UCSD-AML1 (cell line): Measurements from ENCODE around the gene MTRF1.

Source experiments
- DNase-seq: peaks from one replicate; lab custom pipeline; 2025; ENCODE audit not compliant: unreplicated experiment; lab: John Stamatoyannopoulos, UW

Gene MTRF1

DNA sequence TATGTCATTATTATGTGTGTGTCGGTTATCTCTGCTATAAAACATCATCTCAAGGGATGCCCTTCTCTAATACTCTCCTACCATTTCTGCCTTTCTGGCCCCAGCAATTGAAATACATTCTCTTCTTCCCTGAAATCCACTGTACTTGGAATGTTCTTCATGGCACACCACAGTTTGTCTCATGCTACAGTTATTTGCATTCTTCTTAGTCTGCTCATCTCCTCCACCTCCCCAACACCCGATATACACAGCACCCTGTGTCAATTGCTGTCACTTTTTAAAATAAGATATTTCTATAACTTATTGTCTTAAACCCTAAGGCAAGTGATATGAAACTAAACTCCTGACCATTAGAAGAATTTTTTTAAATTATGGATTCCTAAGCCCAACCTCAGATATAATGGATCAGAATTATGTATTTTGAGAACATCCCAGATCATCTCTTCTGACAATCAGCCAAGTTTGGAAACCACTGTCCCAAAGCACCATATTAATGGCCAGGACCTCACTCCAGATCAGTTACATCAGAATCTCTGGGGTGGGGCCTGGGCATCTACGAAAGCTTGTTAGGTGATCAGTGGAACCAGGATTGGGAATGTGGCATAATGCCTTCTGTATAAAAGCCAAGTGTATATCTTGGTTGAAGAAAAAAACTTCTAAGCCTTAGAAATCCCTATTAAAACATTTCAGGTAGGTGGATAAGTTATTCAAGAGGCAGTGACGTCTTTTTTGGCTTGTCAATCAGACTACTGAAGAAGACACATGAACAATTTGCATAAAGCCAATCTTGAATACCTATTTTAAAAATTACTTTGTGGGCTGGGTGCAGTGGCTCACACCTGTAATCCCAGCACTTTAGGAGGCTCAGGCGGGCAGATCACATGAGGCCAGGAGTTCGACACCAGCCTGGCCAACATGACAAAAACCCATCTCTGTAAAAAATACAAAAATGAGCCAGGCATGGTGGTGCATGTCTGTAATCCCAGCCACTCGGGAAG, 39.0 kb downstream of the MTRF1 start:
- no peak for DNase-seq

DNA sequence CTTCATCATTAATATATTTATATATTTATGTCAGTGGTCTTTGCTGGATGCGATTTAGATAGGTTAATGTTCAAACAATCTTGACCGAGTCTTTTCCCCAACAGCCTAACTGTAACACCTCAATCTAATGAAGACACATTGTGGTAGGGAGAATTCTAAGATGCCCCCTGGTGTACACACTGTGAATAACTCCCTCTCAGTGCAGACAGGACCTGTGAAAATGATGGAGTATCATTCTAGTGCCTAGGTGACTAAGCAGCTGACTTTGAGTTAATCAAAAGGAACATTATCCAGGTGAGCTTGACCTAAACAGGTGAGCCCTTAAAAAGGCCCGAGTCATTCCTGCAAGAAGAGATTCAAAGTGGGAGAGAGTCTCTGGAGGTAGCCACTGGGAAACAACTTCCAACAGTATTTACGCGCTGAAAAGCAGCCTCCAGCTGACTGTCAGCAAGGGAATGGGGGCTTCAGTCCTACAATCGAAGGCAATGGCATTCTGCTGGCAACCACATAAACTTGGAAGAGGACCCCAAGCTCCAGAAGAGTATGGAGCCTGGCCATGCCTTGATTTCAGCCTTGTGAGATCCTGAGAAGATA, 41.0 kb downstream of the MTRF1 start:
- DNase-seq, result no peak

DNA sequence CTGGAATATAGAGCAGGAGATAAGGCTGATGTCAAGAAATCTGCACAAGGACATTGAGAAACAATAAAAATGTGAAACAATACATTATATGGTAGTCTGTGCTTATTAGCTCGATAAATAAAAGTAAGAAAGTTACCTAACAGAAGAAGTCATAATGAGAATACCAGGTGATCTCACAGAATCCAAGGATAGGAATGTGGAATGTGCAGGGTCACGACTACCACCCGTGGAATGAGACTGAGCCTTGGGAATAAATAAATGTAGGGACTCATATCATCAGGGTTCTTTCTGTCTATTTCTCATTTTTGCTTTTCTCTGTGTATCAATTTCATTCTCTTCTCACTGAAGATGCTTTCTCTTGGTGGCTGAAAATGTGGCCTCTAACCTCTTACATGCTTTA, 43.0 kb downstream of the MTRF1 start:
- no peak for DNase-seq

DNA sequence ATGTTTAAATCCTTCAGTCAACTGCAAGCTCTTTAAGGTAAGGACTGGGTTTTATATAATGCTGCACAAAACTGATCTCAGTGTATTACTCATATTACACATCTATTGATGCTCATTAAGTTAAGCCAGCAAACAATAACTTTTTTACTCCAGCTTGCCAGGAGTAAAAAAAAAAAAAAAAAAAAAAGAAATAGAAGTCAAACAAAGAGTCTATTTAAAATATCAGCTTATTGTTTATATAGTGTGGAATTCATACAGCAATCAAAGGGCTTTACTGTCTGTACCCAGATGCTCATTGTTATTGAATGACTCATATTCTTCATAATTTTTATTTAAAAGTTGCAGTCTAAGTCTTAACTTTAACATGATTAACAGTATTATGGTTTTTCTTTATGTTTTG, 47.2 kb downstream of the MTRF1 start:
- no peak for DNase-seq

DNA sequence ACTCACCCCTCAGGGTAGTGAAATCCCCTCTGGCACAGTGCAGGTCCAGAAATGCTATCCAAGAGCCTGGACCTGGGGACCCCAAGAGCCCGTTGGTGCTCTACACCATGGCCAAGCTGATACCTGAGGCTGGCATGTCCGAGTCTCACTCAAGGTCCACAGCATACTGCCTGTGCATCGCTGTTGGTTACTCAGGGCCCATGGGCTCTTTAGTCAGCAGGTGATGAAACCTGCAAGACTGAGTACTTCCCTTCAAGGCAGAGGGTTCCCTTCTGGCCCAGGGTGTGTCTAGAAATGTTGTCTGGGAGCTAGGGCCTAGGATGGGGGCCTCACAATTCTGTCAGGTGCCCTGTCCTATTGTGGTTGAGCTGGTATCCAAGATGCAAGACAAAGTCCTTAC, 49.5 kb downstream of the MTRF1 start:
- DNase-seq, result no peak

DNA sequence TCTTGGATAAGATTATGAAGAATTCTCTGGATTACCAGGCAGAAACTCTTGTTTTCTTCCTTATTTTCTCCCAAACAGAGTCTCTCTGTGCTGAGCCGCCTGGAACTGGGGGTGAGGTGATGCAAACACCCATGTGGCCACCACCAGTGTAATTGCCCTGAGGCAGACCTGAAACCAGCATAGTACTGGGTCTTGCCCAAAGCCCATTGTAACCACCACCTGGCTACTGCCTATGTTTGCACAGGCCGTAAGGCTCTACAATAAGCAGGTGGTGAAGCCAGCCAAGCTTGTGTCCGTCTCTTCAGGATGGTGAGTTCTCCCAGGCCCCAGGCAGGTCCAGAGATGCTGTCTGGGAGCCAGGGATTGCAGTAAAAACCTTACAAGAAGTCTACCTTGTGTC, 50.1 kb downstream of the MTRF1 start:
- DNase-seq, result no peak

DNA sequence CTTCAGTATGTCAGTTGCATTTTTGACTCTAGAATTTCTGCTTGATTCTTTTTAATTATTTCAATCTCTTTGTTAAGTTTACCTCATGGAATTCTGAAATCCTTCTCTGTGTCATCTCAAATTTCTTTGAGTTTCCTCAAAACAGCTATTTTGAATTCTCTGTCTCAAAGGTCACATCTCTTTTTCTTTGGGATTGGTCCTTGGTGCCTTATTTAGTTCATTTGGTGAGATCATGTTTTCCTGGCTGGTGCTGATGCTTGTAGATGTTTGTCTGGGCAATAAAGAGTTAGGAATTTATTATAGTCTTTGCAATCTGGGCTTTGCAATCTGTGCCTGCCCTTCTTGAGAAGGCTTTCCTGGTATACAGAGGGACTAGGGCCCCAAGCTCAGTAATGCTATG, 50.5 kb downstream of the MTRF1 start:
- no peak for DNase-seq

DNA sequence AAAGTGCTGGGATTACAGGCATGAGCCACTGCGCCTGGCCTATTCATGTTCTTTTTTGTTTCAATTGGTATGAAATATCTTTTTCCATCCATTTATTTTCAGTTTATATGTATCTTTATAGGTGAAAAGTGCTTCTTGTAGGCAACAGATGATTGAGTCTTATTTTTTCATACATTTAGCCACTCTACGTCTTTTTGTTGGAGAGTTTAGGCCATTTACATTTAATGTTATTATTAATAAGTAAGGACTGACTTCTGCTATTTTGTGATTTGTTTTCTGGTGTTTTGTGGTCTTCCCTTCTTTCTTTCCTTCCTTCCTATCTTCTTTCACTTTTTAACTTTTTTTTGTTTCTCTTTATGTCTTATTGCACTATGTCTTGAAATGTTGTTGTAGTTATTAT, 52.3 kb downstream of the MTRF1 start:
- no peak for DNase-seq

DNA sequence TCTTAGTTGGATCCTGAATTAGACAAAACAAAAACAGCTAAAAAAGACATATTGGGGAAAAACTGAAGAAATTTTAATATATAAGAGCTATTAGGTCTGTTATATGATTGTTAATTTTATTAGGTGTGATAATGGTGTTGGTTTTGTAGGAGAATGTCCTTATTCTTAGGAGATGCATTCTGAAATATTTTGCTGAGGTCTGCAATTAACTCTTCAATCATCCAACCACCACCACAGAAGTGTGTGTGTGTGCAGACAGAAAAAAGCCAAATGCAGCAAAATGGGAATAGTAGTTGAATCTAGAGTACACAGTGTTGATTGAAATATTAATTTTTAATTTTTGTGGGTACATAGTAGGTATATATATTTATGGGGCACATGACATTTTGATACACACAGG, 56.9 kb downstream of the MTRF1 start:
- no peak for DNase-seq

DNA sequence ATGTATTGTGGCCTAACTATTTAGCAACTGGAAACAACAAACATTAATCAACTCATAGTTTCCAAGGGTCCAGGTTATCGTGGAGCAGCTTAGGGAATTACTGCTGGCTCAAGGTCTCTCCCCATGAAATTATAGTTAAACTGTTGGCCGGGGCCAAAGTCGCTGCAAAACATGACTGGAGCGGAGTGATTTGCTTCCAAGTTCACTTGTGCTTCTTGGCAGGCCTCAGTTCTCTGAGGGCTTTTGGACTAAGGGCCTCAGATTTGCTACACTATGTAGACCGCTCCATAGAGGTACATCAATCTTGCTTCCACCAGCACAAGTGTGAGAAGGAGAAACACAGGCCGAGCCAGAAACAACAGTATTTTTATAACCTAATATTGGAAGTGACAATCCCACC, 59.6 kb downstream of the MTRF1 start:
- no peak for DNase-seq

DNA sequence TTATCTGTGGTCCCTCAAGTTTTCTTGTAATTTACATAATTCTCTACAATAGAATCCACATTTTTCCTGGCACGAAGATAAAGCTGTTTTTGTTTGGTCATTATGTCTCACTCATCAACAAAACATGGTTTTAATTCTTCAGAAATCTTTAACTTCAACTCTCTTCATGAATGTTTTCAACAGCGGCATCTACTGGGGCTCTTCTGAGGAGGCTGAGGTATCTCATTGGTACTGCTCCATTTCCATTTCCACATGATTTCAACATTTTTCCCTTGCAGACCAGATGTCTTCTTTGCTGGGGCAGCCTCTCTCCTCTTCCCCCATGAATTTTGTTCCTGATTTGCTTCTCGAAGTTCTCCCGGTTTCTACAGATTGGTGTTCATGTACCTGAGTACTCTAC, 63.2 kb downstream of the MTRF1 start:
- no peak for DNase-seq

DNA sequence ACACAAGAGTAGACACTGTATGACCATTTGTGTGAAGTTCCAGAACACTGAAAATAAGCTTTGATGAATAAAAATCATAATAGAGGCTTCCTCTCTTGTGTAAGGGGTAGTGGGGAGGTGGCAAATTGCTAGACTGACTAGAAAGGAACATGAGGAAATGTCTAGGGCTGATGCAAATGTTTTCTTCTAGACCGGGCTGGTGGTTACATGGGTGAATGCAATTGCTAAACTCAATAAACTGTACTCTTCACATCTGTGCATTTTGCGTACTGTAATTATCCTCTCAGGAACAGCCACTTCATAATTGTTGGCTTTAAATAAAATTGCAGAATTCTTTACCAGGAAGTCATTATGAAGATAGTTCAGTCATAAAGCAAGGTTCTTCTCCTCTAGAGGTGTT, 63.9 kb downstream of the MTRF1 start:
- no peak for DNase-seq

DNA sequence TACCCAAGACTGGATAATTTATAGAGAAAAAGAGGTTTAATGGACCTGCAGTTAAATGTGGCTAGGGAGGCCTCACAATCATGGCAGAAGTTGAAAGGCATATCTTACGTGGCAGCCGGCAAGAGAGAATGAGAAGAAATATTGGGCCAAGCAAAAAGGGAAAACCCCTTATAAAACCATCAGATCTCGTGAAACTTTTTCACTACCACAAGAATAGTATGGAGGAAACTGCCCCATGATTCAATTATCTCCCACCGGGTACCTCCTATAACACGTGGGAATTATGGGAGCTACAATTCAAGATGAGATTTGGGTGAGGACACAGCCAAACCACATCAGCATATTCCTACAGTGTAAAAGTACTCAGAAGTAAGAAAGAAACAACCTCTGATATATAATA, 64.3 kb downstream of the MTRF1 start:
- DNase-seq, result no peak

DNA sequence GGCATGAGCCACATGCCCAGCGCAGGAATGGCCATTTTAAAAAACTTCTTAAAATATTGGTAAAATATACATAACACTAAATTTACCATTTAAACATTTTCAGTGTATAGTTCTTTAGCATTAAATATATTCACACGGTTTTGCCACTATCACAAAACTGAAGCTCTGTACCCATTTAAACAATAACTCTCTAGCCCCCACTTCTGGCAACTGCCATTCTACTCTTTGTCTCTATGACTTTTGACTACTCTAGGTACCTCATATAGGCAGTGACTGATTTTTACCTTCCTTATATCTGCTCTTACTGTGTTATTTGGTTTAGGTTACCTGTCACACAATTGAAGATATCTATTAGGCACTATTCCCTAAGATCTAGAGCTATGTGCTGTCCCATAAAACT, 66.8 kb downstream of the MTRF1 start:
- DNase-seq, result no peak

DNA sequence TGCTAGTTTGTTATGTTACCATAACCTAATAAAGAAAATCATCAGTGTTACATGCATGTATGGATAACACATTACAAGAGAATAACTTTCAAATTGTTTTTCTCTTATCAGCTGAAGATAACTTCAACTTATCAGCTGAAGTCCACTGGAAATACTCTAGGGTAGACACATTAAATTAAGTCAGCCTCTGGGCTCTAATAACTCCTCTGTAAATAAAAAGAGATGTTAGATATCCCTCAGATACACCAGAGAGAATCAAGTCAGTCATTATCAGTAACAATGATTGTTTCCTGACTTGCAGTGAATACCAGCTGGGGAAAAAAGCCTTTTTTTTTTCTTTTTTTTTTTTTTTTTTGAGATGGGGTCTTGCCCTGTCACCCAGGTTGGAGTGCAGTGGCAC, 67.4 kb downstream of the MTRF1 start:
- DNase-seq, result no peak

DNA sequence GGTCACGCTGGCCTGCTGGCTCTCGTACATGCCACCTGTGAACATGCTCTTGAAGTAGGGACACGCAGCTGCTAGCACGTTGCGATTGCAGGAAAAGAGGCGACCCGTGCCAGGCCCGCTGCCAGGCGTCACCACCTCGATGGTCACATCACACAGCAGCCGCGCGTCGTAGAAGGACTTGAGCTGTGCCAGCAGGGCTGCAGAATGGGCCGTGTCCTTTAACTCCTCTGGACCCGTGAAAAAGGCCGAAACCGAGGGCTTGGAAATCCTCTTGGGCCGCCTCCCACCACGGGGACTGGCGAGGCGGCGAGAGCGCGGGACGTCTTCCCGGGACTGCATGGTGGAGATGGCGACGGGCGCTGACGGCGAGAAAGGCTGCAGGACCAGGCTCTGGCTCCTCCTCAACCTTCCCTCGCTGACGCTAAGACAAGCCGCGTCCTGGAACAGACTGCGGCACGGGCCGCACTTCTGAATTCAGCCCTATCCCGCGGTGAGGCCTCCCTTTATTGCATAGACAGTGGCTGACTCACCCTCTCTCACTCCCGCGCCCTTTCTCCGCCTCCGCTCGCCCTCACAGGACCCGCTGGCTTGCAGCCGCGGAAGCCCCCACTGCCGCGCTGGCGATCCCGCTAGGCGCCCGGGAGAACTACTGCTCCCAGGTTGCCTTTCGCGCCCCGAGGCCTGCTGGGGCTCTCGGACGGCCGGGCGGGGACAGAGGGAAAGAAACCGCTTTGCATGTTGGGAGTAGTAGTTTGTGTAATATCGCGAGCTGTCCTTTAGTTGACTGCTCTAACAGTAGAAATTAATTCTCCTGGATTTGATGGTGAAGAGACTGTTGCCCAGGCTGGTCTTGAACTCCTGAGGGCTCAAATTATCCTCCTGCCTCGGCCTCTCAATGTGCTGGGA, 69.2 kb downstream of the MTRF1 start, which contains the start of gene KBTBD7:
TSS of gene KBTBD7 (minus strand) at position 651 of the 906 bp plus-strand sequence. CDS start at position 339, 312 bp downstream.
- peak; percentile 92 for DNase-seq

DNA sequence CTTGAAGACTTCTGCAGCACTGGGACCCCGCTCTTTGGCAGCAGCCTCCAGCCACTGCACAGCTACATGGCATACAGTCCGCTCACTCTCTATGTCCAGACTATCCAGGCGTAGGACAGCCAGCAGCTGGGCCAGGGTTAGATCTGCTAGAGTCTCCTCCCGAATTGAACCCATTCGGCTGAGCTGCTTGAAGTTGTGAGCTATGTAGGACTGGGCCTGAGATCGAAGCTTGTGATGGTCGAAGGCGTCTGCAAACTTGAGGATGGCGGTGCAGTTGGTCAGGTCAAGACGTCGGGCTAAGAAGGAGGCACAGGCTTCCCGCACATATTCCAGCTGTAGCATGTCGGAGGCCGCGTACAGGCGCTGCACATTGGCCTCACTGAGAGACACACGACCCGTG, 69.9 kb downstream of the MTRF1 start:
- no peak for DNase-seq

DNA sequence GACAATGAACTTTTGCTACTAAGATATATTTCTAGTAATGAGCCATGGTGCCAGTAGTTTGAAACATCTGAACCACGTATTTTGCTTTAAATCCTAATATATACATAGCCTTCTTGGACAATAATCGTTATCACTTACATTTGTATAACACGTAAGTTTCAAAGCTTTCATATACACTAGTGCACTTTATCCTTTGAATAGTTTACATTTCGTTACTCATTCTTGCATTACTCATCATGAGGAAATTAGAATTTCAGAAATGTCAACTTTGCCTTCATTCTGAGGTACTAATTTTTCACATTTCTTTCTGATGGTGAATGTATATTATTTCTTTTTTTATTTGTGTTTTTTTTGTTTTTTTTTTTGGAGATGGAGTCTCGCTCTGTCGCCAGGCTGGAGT, 74.8 kb downstream of the MTRF1 start:
- no peak for DNase-seq

DNA sequence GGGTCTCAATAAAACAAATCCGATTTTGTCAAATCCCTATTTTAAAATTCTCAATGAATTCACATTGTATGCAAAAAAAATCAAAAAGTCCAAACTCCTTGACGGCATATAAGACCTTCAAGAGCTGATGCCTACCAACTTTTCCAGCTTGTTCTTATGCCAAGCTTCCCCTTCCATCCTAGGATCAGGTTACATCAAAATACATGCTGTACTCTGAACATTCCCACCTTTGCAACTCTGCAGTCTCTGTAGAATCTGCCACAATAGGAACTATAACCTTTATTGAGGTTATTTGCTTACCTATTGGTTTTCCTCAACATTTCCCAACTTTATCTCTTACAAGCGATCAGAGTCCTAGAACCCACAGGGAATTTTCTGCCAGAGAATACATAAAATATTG, 76.9 kb downstream of the MTRF1 start:
- DNase-seq, result no peak

DNA sequence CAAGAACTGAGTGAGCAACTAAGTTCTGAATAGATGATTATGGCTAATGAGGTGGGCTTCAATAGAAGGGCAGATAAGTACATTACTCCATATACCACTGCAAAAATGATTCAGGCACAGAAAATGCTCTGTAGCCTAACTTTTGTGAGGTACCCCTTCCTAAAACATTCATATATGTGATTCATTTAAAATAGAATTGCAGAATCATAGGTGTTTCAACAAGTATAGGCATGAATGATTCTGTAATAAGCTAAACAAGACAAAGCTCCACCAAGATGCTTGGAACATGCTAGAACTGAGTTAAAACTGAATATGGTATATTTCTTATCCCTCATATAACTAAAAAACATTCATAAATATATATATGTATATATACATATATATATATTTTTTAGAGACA, 81.1 kb downstream of the MTRF1 start:
- no peak for DNase-seq

DNA sequence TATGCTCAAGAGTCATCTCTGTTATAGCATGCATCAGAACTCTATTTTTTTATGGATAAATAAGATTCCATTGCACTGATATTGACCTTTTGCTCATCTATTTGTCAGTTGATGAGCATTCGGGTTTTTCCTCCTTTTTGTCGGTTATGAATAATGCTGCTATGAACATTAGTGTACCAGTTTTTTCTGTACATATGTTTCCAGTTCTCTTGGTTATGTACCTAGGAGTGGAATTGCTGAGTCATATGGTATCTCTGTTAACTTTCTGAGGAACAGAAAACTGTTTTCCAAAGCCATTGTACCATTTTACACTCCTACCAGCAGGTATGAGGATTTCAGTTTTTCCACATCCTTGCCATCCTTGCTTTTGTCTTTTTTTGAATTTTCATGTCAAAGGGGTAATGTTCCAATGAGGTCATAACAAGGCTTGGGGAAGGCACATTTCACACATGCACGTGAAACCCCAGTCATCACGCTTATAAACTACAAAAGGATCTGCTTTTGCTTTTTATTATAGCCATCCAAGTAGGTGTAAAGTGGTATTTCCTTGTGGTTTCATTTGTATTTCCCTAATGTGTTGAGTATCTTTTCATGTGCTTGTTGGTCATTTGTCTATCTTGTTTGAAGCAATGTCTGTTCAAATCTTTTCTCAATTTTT, 83.7 kb downstream of the MTRF1 start:
- no peak for DNase-seq
